ENCODE measurements around the gene TMEM39A.

DNA sequence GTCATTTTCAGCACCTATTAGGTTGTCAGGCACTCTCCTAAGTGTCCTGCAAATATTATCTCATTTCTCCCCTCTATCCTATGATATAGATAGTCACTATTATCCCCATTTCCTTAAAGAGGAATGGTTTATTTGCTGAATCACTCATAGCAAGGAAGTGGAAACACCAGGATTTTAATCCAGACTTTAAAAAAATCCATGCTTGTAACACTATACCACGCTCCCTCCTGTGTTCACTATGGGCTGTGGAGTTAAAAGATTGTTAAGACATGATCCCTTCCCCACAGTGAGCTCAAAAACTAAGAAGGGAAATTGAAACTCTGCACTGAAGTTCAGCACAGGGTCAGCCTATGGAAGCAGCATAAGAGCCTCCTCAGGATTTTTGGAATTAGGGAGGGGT is 60.2 kb downstream of the TMEM39A start:
- TF ChIP-seq, protein P1, sequence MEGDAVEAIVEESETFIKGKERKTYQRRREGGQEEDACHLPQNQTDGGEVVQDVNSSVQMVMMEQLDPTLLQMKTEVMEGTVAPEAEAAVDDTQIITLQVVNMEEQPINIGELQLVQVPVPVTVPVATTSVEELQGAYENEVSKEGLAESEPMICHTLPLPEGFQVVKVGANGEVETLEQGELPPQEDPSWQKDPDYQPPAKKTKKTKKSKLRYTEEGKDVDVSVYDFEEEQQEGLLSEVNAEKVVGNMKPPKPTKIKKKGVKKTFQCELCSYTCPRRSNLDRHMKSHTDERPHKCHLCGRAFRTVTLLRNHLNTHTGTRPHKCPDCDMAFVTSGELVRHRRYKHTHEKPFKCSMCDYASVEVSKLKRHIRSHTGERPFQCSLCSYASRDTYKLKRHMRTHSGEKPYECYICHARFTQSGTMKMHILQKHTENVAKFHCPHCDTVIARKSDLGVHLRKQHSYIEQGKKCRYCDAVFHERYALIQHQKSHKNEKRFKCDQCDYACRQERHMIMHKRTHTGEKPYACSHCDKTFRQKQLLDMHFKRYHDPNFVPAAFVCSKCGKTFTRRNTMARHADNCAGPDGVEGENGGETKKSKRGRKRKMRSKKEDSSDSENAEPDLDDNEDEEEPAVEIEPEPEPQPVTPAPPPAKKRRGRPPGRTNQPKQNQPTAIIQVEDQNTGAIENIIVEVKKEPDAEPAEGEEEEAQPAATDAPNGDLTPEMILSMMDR (IDR thresholded peaks at IDR 0.05) = no peak
- TF ChIP-seq ZFX (IDR thresholded peaks at IDR 0.05; ENCODE audit: borderline replicate concordance) = no peak

Data from 22Rv1 (cell line).